Fibroblast of lung (primary cell): ENCODE data around the gene PRKCD.

Experiments used
- EZH2 ChIP-seq: IDR thresholded peaks from 2 replicates; pipeline ENCODE4 v1.5.1; 2012; ENCODE audit warnings: low read length, control low read depth, mild to moderate bottlenecking; ENCODE audit errors: missing control alignments
- TF ChIP-seq, protein P1 (sequence below), 2 donors: IDR thresholded peaks in 1 of 2; conservative IDR thresholded peaks in 1 of 2; 1 replicate in 1 of 2; 2 replicates in 1 of 2; pipeline ENCODE4 v1.5.1; 2011 to 2012; ENCODE audit warnings: low read length in 2 of 2, control low read depth in 1 of 2, inconsistent platforms in 1 of 2, low read depth in 1 of 2, mild to moderate bottlenecking in 1 of 2

DNA sequence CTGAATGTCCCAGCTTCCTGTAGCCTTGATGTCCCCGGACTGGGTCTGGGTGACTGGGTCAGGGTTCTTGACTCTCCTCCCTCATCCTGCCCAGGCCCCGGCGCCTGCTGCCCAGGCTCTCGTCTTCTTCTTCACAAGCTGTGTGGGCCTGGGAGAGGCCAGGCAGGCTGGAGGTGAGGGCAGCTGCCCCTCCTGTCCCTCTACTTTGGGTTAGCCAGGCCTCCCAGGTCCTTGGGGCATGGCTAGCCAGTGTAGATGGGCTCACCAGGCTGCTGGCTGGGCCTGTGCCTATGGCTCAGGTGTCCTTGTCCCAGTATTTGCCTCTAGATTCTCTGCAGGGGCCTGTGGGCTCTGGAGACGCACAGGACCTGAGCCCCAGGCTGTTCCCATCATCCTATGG lies 63.0 kb downstream of the PRKCD start:
- TF ChIP-seq, protein P1, sequence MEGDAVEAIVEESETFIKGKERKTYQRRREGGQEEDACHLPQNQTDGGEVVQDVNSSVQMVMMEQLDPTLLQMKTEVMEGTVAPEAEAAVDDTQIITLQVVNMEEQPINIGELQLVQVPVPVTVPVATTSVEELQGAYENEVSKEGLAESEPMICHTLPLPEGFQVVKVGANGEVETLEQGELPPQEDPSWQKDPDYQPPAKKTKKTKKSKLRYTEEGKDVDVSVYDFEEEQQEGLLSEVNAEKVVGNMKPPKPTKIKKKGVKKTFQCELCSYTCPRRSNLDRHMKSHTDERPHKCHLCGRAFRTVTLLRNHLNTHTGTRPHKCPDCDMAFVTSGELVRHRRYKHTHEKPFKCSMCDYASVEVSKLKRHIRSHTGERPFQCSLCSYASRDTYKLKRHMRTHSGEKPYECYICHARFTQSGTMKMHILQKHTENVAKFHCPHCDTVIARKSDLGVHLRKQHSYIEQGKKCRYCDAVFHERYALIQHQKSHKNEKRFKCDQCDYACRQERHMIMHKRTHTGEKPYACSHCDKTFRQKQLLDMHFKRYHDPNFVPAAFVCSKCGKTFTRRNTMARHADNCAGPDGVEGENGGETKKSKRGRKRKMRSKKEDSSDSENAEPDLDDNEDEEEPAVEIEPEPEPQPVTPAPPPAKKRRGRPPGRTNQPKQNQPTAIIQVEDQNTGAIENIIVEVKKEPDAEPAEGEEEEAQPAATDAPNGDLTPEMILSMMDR (conservative IDR thresholded peaks at IDR 0.05 in 1 of 2, IDR thresholded peaks at IDR 0.05 in 1 of 2; ENCODE audit: low read depth in 1 of 2, low read length in 2 of 2), result no peak
- TF ChIP-seq EZH2, result no peak
